Heart right ventricle (tissue), 16 donors: Measurements from ENCODE around the gene PCSK6. TPM values are rescaled to one million over a fixed set of nuclear protein-coding genes. Genes with fewer than 3 reads are reported as not detected.
A peak's percentile ranks its signal among the peaks of the same experiment; 100 is the strongest.

Experiments
- ATAC-seq, 8 donors: fragments of 200-7000 bp; cut with Tn5 transposase; one replicate each; pipeline ENCODE4 v1.9.1; 2020; ENCODE audit warnings: mild to moderate bottlenecking in 8 of 8, moderate library complexity in 8 of 8, moderate number of reproducible peaks in 1 of 8
- DNase-seq, 2 donors: peaks; one replicate each; pipeline ENCODE4 v3.0.0-alpha.2; 2020
- H3K27ac ChIP-seq, 10 donors: fragments of 200-600 bp; sonication (generic) in 2 of 10; one replicate each; pipeline versions ENCODE4 v1.5.0 to v1.8.0; 2020 to 2022; ENCODE audit warnings: mild to moderate bottlenecking in 3 of 10
- H3K27me3 ChIP-seq, 7 donors: fragments of 200-600 bp; one replicate each; pipeline ENCODE4 v1.8.0; 2021 to 2022; ENCODE audit warnings: mild to moderate bottlenecking in 2 of 7
- H3K36me3 ChIP-seq, 9 donors: fragments of 200-600 bp; sonication (generic) in 1 of 9; one replicate each; pipeline versions ENCODE4 v1.5.0 to v1.8.0; 2020 to 2022; ENCODE audit warnings: mild to moderate bottlenecking in 2 of 9
- H3K4me1 ChIP-seq, 9 donors: fragments of 200-600 bp; sonication (generic) in 1 of 9; one replicate each; pipeline versions ENCODE4 v1.5.0 to v1.8.0; 2020 to 2022; ENCODE audit warnings: mild to moderate bottlenecking in 4 of 9
- H3K4me3 ChIP-seq, 10 donors: fragments of 200-600 bp; sonication (generic) in 2 of 10; one replicate each; pipeline versions ENCODE4 v1.5.0 to v1.8.0; 2020 to 2022; ENCODE audit warnings: mild to moderate bottlenecking in 7 of 10, moderate library complexity in 2 of 10
- H3K9me3 ChIP-seq, 11 donors: fragments of 200-600 bp in 10 of 11; sonication (generic) in 2 of 11; one replicate each; pipeline versions ENCODE4 v1.5.0 to v1.8.0; 2013 to 2022; ENCODE audit warnings: mild to moderate bottlenecking in 2 of 11, control low read depth in 1 of 11, moderate library complexity in 1 of 11
- WGBS, 2 donors: extraction: QIAGEN DNeasy Blood & Tissue Kit; methylation state at CpG; one replicate each; pipeline ENCODE4 v1.1.7; 2013; ENCODE audit warnings: inconsistent platforms in 1 of 2; 5-methylcytosine and 5-hydroxymethylcytosine counted together
- intact Hi-C, 10 donors: fragments of 100-400 bp; cut with DNase I; formaldehyde crosslinking; loops; one replicate each; pipeline versions ENCODE4 v1.11.1 to v1.14.2; 2022
- polyA plus RNA-seq, 2 donors: library from polyadenylated mRNA; stranded (reverse); fragments of 200-250 nt; gene quantifications; one replicate each; pipeline ENCODE4 v1.2.3, GENCODE V29; 2013
- total RNA-seq, 10 donors: library from RNA; stranded (reverse); fragmentation: NEBNext Ultra II Directional in 3 of 10; extraction: Animal tissue kit (Norgen Biotek cat#: 25700) in 3 of 10; gene quantifications; one replicate each; pipeline versions ENCODE4 v1.2.1 to v1.2.4, GENCODE V29; 2021 to 2023
- TF ChIP-seq, protein P1 (sequence below), 9 donors: fragments of 200-600 bp; sonication (generic) in 2 of 9; IDR thresholded peaks; one replicate each; pipeline versions ENCODE4 v1.5.0 to v1.8.0; 2021 to 2022; ENCODE audit warnings: antibody characterized with exemption in 9 of 9, mild to moderate bottlenecking in 5 of 9, moderate library complexity in 1 of 9
- donor health status: Arrhythmogenic right ventricular cardiomyopathy.
- donor health status: ischemic (EF 13 %, LVEDD 7.1; RV severe dilation, severe dysfunction).
- donor health status: healthy with polysubstance abuse.
- donor health status: DM: no; HTN: yes; CAD: no.
- donor health status: DM: no; HTN: no; CAD: no.
- donor health status: ischemic (EF 25% LVEDD 6.9; RV normal size, moderate dysfunction).
- donor health status: ischemic (EF 25% LVEDD 5.7; RV mildly dilated, moderate dysfunction).
- donor health status: healthy.
- donor health status: DM: yes; HTN: yes; CAD: no.
- donor health status: Ischemic cardiomyopathy.
- donor health status: ischemic (EF 35%, LVEDD 5.7; RV mildly dilated, moderate dysfunction).
- donor health status: nonischemic (EF 11% LVEDD 7.7; RV severe dilation, severe dysfunction).
- donor health status: DM: yes; HTN: yes; CAD: no.
- donor health status: PGD.
- donor health status: ischemic (EF 29% LVEDD 5.4; RV normal size, mild dysfunction).
- donor health status: nonischemic (EF 23%, LVEDD 6.1; RV moderate dilation, normal function).

PCSK6 gene
- total and polyA plus RNA-seq, 12 donors: 4.6 to 34.0 (median 21.7) TPM

GRCh38 chr15:101316529-101316928 is 173.0 kb downstream of the PCSK6 start:
- peaks cover 0 to 11% (median 0%) of the 10 kb centered on the region in 9 donors for H3K4me1 ChIP-seq
- H3K27me3 ChIP-seq: peaks cover 0 to 4% (median 0%) of the 10 kb centered on the region in 7 donors
- DNase-seq: no peak
- intact Hi-C loops: no loop called here
- peaks cover 0 to 70% (median 0%) of the 10 kb centered on the region in 9 donors for H3K36me3 ChIP-seq
- H3K4me3 ChIP-seq: no peak overlapping the region
- no peaks in the 10 kb centered on the region for H3K9me3 ChIP-seq
- no peak overlapping the region for H3K27ac ChIP-seq
- no peak for ATAC-seq
- 81 to 83% methylated on average over 5 of the region's 5 CpGs for WGBS, 2 donors
- TF ChIP-seq, protein P1, sequence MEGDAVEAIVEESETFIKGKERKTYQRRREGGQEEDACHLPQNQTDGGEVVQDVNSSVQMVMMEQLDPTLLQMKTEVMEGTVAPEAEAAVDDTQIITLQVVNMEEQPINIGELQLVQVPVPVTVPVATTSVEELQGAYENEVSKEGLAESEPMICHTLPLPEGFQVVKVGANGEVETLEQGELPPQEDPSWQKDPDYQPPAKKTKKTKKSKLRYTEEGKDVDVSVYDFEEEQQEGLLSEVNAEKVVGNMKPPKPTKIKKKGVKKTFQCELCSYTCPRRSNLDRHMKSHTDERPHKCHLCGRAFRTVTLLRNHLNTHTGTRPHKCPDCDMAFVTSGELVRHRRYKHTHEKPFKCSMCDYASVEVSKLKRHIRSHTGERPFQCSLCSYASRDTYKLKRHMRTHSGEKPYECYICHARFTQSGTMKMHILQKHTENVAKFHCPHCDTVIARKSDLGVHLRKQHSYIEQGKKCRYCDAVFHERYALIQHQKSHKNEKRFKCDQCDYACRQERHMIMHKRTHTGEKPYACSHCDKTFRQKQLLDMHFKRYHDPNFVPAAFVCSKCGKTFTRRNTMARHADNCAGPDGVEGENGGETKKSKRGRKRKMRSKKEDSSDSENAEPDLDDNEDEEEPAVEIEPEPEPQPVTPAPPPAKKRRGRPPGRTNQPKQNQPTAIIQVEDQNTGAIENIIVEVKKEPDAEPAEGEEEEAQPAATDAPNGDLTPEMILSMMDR (IDR thresholded peaks at IDR 0.05): no peak

DNA sequence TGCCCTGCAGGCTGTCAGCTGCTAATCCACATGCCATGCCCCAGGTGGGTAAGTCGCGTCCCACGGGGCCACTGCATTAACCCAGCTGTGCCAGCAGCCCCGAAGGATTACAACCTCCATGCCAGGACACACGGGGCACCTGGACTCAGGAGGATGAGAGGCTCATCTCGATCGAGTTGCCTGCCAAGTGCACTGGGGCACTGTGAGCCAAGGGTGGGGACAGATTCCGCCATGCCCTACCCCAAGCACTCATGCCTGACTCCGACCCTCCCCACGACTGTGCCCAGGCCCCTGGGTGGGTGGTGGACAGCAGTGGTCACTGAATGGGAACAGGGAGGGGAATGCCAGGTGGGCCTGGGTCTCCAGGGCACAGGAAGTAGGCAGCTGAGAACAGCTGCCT is 173.8 kb downstream of the PCSK6 start:
- H3K9me3 ChIP-seq: no peaks in the 10 kb centered on the region
- intact Hi-C loops: no loop called here

GRCh38 chr15:101314336-101315125 is 175.0 kb downstream of the PCSK6 start:
- Histone ChIP-seq H3K4me1 (no peaks in the 10 kb centered on the region), H3K27ac (no peak overlapping the region), H3K4me3 (no peak overlapping the region), H3K36me3 (peaks cover 0 to 50% (median 0%) of the 10 kb centered on the region in 9 donors), H3K9me3 (no peaks in the 10 kb centered on the region), H3K27me3 (peaks cover 0 to 4% (median 0%) of the 10 kb centered on the region in 7 donors)
- TF ChIP-seq, protein P1 (IDR thresholded peaks at IDR 0.05): no peak
- intact Hi-C loops: no loop called here
- no peak for DNase-seq
- WGBS, 2 donors: 85 to 88% methylated on average over 19 of the region's 19 CpGs
- no peak for ATAC-seq

More for the DNA sequence above, 173.8 kb downstream of the PCSK6 start:
- Histone ChIP-seq H3K36me3 (peaks cover 0 to 62% (median 0%) of the 10 kb centered on the region in 9 donors), H3K4me1 (peaks cover 0 to 7% (median 0%) of the 10 kb centered on the region in 9 donors), H3K27me3 (peaks cover 0 to 4% (median 0%) of the 10 kb centered on the region in 7 donors), H3K4me3 (no peak overlapping the region), H3K27ac (no peak overlapping the region)
- ATAC-seq (no peak), DNase-seq (no peak)
- TF ChIP-seq, protein P1 (IDR thresholded peaks at IDR 0.05): no peak
- 89 to 91% methylated on average over 10 of the region's 10 CpGs for WGBS, 2 donors

DNA sequence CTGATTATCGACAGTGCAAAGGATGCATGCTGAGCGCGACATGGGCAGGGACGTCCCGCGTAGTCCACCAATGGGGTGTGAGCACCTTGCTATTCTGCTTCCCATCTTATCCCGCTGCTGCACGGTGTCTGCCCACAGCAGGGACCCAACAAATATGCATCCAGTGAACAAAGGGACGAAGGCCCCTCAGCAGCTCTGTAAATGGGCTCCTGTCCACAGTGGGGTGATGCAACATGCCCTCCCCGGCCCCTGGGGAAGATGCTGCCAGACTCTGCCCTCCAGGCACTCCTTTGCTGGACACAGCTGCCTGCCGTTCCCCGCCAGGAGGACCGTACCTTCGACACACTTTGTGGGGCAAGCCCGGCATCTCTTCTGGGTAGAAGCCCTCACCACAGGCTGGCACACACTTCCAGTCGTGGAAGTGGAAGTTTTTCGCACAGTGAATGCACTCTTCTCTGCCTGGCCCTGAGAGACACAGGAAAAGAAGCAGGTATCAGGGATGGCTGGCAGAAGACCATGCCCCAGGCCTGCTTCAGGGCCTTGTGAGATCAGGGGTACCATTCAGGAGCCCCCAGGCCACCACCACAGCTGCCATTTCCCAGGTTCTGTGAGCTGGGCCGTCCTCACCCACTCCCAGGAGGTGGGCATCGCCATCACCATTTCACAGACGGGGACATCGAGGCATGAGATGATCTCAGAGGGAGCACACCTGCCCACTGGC is 176.3 kb downstream of the PCSK6 start:
- Histone ChIP-seq H3K9me3 (no peaks in the 10 kb centered on the region), H3K4me3 (no peak overlapping the region), H3K27ac (no peak overlapping the region), H3K36me3 (peaks cover 0 to 45% (median 0%) of the 10 kb centered on the region in 9 donors), H3K4me1 (no peaks in the 10 kb centered on the region), H3K27me3 (no peaks in the 10 kb centered on the region)
- intact Hi-C loops: no loop called here
- 91 to 94% methylated on average over 21 of the region's 21 CpGs for WGBS, 2 donors
- ATAC-seq (peak in 1 of 8 donors; percentile 13), DNase-seq (no peak)
- TF ChIP-seq, protein P1 (IDR thresholded peaks at IDR 0.05): no peak
